Osteocyte (in vitro differentiated cells): ENCODE measurements around the gene RAB4B. TPM values are rescaled to one million over a fixed set of nuclear protein-coding genes. Genes with fewer than 3 reads are reported as not detected.

Source experiments
- DNase-seq: peaks from one replicate; pipeline ENCODE4 v3.0.0; 2021; ENCODE audit warnings: mixed read lengths; ENCODE audit not compliant: unreplicated experiment; ENCODE audit errors: extremely low spot score
- H3K27ac Mint-ChIP-seq: one replicate; pipeline ENCODE4 v1.8.0; 2021; ENCODE audit warnings: mild to moderate bottlenecking, mixed read lengths; ENCODE audit not compliant: unreplicated experiment
- H3K27me3 Mint-ChIP-seq: one replicate; pipeline ENCODE4 v1.8.0; 2021; ENCODE audit warnings: mixed read lengths; ENCODE audit not compliant: unreplicated experiment
- H3K36me3 Mint-ChIP-seq: one replicate; pipeline ENCODE4 v1.8.0; 2021; ENCODE audit warnings: mixed read lengths; ENCODE audit not compliant: unreplicated experiment
- H3K4me1 Mint-ChIP-seq: one replicate; pipeline ENCODE4 v1.8.0; 2021; ENCODE audit warnings: mixed read lengths; ENCODE audit not compliant: unreplicated experiment
- H3K4me3 Mint-ChIP-seq: one replicate; pipeline ENCODE4 v1.8.0; 2021; ENCODE audit warnings: mild to moderate bottlenecking, moderate library complexity, mixed read lengths; ENCODE audit not compliant: unreplicated experiment
- H3K9me3 Mint-ChIP-seq: one replicate; pipeline ENCODE4 v1.8.0; 2021; ENCODE audit warnings: mixed read lengths; ENCODE audit not compliant: unreplicated experiment
- CTCF ChIP-seq: fragments of 200-600 bp; sonication (generic); IDR thresholded peaks from 2 replicates; pipeline ENCODE4 v1.5.0; 2021; ENCODE audit warnings: antibody characterized with exemption, mild to moderate bottlenecking, moderate library complexity
- total RNA-seq: library from RNA; stranded (reverse); gene quantifications from 2 replicates; pipeline ENCODE4 v1.2.1, GENCODE V29; 2021

The RAB4B gene
- total RNA-seq, 1 donor from 2014 or later = 19.7 TPM

- Mint-ChIP-seq H3K27me3 (no peaks in the 10 kb centered on the region), H3K36me3 (peaks cover 15% of the 10 kb centered on the region), H3K4me3 (peak overlapping the region; percentile 70), H3K4me1 (peaks cover 82% of the 10 kb centered on the region), H3K27ac (peak overlapping the region; percentile 81), H3K9me3 (no peaks in the 10 kb centered on the region)
- DNase-seq = no peak
- TF ChIP-seq CTCF = no peak
Observed at GRCh38 chr19:40802300-40803169, 24.5 kb downstream of the RAB4B start.

GRCh38 chr19:40803170-40803856, 25.3 kb downstream of the RAB4B start:
- Mint-ChIP-seq H3K4me3 (no peak overlapping the region), H3K36me3 (peaks cover 20% of the 10 kb centered on the region), H3K27ac (peak overlapping the region; percentile 81), H3K27me3 (no peaks in the 10 kb centered on the region), H3K9me3 (no peaks in the 10 kb centered on the region), H3K4me1 (peaks cover 77% of the 10 kb centered on the region)
- no peak for DNase-seq
- no peak for TF ChIP-seq CTCF

GRCh38 chr19:40803857-40804782, 26.1 kb downstream of the RAB4B start:
- H3K4me3 Mint-ChIP-seq = no peak overlapping the region
- no peaks in the 10 kb centered on the region for H3K27me3 Mint-ChIP-seq
- peak overlapping the region; percentile 92 for H3K27ac Mint-ChIP-seq
- H3K36me3 Mint-ChIP-seq = peaks cover 21% of the 10 kb centered on the region
- TF ChIP-seq CTCF = no peak
- peaks cover 74% of the 10 kb centered on the region for H3K4me1 Mint-ChIP-seq
- DNase-seq = no peak
- H3K9me3 Mint-ChIP-seq = no peaks in the 10 kb centered on the region

- no peak overlapping the region for H3K4me3 Mint-ChIP-seq
- peak; percentile 14 for TF ChIP-seq CTCF
Observed at GRCh38 chr19:40804783-40805242, 26.8 kb downstream of the RAB4B start.

More at GRCh38 chr19:40804783-40805242, 26.8 kb downstream of the RAB4B start:
- H3K27me3 Mint-ChIP-seq = no peaks in the 10 kb centered on the region
- H3K36me3 Mint-ChIP-seq = peaks cover 21% of the 10 kb centered on the region
- H3K9me3 Mint-ChIP-seq = no peaks in the 10 kb centered on the region
- peaks cover 76% of the 10 kb centered on the region for H3K4me1 Mint-ChIP-seq
- no peak for DNase-seq
- H3K27ac Mint-ChIP-seq = peak overlapping the region; percentile 92
